CD4-positive, alpha-beta T cell treated with Interleukin-17A for 4 hours (primary cell): ENCODE measurements around the gene DCTN1.

Experiments
- DNase-seq: peaks from one replicate; pipeline ENCODE4 v3.0.0-alpha.2; 2020; ENCODE audit warnings: mixed read lengths

The DCTN1 gene

DNA sequence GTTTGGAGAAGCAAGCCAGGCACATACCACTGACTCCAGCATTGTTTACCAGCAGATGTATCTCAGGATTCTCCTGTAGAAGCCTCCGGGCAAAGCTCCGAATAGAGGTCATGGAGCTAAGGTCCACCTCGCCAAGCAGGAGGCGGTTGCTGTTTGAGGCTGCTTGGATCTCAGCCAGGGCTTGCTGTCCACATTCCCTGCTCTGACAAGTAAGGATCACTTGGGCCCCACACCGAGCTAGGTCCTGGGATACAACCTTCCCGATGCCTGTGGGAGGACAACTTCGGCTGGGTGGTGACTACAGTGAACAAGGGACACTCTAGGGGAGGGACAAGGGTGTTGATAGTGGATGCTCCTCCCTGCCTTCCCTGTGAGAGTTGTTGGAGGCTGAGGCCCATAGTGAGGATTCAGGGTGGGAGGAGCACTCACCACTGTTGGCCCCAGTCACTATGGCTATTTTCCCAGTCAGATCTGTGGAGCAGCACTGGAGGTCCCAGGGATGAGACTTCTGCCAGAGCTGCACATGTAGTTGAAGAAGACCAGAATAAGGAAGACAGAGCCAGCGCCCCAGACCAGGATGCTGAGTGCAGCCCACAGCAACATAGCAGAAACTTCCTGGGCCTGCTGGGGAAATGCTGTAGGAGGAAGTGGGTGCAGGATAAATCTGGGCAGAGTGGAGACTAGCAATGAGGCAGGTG is 33.0 kb upstream of the DCTN1 start:
- DNase-seq, result no peak

DNA sequence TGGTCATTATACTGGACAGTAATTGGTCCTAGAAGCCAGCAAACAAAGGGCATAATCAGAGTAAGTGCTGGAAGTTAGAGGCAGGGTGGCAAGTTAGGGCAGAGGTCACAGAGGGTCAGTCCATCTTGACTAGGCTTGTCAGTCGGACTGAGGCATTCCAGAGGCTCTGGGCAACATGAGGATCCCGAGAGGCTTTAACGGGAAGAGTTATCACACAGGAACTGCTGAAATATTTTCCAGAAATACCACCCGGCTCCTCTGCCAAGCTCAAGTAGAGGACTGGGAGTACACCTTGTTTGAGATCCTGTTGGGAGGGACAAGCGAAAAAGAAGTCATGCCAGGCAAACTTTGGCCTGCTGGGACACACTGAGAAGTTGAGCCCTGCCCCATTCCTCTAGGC is 27.6 kb upstream of the DCTN1 start:
- DNase-seq, result no peak

DNA sequence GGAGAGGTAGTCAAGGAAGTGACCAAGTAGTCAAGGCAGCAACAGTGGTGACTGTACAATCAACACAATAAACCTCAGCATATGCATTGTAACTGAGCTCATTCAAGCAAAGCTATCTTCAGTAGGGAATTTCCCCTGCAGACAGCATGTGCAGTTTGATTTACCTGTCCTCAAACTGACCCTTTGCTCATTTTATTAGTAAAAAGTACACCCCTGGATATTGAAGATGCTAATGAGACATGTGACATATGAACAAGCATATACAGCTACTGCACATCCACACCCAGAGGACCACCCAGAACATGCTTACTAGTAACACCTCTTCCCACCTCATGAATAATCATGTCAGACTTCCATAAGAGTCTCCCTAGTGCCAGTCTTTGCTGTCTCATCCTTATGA is 25.9 kb upstream of the DCTN1 start:
- DNase-seq, result no peak

DNA sequence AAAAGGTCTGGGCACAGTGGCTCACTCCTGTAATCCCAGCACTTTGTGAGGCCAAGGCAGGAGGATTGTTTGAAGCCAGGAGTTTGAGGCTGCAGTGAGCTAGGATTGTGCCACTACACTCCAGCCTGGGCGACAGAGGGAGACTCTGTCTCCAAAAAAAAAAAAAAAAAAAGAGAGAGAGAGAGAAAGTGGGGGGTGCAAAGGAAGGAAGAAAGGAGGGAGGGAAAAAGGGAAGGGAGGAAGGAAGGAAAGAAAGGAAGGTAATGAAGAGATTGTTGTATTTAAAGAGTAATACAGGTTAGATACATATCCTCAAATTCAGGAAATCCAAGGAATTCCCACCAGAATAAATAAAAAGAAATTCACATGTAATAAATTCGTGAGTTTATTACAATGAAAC is 21.8 kb upstream of the DCTN1 start:
- no peak for DNase-seq

DNA sequence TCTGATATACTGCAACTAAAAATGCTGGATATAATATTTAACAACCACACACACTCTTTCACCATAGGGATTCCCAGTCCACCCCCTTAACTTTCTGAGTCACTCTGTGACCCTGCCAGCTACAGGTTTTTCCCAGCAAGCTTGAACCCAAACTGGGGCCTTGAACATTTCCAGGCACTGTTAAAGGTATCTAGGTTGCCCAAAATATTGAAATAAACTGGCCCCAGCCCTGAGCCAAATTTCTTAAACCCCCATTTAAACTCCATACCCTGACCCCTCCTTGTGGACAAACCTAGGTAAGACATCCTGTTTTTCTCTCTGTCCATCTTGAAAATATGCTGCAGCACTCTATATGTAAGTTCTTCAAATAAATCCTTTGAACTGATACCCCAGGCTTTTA is 19.7 kb upstream of the DCTN1 start:
- no peak for DNase-seq

DNA sequence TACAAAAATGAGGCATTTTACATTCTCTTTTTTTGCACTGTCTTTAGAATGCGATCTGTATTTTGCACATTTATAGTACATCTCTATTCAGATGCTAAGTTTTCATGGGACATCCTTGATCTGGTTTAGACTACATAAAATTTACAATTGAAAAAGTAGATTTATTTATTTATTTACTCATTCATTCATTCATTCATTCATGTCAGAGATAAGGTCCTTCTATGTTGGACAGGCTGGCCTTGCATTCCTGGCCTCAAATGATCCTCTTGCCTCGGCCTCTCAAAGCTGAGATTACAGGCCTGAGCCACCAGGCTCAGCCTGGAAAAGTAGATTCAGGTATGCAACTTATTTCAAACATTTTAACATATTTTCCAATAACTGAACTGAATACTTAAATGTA is 16.0 kb upstream of the DCTN1 start:
- DNase-seq, result no peak

DNA sequence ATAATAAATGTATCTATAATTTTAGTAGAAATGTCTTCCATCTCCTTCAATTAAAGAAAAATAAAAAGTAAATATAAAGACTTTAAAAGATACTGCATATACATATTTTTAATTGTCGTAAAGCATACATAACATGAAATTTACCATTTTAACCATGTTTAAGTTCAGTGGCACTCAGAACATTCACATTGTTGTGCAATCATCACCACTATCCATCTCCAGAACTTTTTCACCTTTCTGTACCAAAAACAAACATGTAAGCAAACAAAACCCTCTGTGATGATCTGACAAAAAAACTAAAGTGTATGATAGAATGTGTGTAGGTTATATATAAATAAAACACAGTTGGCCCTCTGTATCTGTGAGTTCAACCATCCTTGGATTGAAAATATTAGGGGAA is 13.4 kb upstream of the DCTN1 start:
- no peak for DNase-seq

DNA sequence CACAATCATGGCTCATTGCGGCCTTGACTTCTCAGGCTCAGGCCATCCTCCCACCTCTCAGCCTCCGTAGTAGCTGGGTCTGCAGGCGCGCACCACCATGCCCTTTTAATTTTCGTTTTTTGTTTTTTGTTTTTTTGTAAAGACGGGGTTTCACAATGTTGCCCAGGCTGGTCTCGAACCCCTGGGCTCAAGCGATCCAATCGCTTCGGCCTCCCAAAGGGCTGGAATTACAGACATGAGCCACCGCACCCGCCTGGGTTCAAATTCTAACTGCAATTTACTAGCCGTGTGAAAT is 12.3 kb upstream of the DCTN1 start:
- no peak for DNase-seq

DNA sequence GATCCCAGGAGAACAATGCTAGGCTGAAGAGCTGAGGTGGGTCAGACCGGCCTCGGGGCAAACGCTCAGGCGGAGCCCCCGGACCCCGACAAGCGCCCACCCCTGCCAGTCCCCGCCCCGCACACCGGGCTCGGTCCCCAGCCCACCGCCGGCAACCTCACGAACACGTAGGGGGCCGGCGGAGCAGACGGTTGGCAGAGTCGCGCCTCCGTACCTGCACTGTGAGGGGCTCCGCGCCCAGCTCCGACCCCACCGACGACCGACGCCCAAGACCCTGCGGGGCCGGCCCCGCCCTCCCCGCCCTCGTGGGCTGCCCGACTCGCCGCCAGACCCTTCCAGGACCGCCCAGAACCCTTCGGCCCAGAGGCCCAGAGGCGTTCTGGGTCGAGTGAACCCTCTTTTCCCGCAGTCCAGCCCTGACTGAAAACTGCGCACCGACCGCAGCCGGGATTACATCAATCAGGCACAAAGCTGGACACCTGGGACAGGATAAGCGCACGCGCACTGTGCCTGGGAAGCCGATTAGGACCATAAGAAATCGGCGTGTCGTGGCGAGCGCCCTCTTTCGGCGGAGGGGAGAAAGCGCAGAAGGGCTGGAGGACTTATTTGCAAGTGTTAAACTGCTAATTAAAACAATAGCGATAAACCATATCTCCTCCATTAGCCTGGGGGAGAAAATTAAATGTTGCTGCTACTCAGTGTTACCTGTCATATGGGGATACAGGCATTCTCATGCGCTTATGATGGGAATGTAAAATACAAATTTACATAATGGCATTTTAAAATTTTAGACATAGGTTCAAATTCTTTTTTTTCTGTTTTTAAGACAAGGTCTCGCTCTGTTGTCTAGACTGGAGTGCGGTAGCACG is 11.7 kb upstream of the DCTN1 start:
- DNase-seq, result peak; percentile 98

DNA sequence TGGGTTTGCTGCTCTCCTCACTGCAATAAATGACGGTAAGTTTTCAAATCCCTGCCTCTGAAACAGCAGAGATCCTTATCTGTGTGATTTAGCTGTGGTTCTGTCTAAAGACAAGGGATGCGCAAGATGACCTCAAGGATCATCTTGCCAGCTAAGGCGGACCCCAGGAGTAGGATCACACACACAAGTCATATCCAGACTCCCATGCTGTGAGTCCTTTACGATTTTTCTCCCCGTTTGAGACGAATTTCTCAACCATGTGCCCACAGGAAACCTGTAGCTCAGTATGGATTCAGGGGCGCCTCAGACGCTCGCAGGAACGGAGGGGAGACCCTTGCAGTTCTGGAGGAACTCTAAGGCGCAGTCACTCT is 11.1 kb upstream of the DCTN1 start:
- no peak for DNase-seq

DNA sequence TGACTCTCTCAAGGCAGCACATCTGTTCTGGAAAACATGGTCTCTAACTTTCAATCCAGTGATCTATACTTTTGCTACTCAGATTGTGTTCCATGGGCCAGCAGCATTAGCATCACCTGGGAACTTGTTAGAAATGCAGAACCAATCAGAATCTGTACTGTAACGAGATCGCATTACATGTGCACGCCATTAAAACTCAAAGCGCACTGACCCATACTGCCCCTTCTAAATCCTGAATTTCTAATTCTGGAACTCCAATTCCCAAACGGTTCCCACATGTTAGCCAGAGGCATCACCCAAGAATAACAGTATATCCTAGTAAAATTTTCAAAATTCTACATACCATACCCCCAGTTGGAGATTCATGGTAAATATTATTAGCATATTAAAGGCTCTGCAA is 10.5 kb upstream of the DCTN1 start:
- DNase-seq, result no peak

DNA sequence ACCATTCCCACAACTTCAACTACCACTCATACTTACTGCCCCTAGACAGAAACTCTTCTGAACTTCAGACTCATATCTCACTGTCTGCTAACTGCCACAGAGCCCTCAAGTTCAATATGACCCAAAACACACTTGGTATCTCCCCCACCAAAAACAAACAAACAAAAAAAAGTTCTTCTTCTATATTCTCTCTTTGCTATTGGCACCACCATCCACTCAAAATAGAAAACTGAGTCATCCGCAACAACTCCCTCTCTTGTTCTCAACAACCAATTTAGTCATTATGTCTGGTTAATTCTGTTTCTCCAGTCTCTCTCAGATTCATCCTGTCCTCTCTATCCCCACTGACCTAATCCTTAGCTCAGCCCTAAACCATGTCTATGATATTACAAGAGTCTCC is 7.2 kb upstream of the DCTN1 start:
- no peak for DNase-seq

DNA sequence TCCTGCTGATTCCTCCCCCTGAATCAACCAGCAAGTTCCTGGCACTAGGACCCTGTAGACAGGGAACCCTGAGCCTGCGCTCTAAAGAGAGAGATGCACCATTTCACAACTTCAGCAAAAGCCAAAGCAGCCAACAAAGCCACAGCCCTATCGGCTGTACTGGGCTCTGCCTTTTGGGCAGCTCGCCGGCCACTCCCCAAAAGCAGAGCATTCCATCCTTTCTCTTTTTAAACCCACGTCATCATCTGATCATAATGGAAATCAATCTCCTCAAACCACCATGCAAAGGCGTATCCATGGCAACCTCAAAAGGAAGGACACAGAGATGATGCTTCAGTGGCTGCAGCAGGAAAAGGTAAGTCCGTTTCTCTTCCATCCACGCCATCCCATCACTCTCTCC is 5.3 kb upstream of the DCTN1 start:
- no peak for DNase-seq

DNA sequence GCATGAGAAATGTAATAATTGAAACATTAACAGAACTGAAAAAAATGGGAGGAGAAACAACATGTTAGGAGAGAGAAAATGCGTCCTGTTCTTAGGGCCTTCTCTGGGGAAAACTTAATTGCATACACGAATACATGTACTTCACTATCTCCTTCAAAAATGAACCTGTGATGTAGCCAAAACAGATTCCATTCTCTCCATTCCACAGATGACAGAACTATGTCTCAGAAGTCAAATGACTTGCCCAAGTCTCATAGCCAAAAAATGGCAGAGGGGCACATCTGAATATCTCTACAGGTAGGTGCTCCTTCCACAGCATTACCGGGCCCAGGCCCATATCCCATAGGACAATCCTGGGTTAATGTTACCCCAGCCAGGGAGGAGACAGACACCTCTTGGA is 3.9 kb upstream of the DCTN1 start:
- no peak for DNase-seq

DNA sequence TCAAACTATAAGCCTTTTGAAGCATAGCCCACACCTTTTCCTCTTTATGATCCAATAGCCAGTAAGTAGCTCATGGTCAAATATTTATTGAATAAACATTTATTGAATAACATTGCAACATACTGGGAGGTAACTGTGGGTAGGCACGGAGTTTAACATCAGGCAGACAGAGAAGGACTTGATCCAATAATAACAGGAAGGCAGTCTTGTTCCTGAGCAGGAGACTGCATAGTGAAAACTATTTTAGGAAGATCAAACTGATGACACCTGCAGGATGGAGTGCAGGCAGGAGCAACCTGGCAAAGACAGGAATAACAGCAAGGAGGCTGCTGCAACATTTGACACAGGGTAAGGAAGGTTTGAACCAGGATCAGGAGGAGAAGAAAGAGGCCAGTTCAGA is 3.1 kb upstream of the DCTN1 start:
- DNase-seq, result no peak

DNA sequence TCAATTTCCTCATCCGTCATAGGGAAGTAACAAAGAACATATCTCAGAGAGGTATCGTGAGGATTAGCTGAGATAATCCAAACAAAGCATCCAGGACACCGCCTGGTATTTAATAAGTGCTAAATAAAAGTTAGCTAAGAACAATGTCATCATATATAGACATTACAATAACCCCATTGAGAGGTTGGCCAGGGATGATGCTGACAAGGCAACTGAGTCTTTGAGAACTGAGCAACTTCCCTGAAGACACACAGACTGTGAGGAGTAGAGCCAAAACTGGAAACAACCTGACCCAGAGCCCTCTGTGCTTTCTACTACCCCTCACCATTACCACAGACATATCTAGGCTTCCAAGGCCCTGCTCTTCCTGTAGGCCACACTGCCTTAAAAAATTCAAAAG is 1.6 kb upstream of the DCTN1 start:
- no peak for DNase-seq

DNA sequence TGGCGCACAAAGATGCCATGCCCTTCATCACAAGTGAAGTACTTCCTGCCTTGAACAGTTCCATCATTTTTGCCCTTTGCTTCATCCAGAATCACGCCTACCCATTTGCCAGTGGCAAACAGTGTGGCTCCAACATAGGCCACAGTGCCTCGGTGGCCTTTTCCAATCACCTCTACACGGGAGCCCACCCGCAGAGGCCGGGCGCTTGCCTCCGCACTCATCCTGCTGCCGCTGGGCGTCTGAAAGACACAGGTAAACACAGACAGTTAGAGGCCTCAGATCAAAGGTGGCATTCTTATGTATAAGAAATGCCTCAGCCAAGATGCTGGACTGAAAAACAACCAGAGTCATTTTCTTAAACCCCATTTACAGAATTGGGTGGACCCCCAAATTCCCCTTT is 2.1 kb downstream of the DCTN1 start:
- no peak for DNase-seq

DNA sequence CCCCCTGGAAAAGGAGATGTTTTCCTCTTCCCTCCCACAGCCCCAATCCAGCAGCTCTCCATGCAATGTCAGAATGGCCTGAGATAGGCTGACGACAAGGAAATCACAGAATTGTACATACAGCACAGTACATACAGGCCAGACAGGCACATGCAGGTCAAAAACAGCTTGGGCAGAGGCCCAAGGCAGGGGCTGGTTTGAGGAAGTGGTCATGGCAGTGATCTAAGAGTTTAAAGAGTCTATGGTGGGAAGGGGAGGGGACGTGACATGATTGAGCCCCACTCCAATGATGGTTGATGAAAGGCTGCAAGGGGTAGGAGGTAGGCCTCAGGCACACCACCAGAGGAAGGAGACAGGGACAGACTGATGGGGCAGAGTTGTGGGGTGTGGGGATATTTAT is 4.3 kb downstream of the DCTN1 start:
- DNase-seq, result no peak

DNA sequence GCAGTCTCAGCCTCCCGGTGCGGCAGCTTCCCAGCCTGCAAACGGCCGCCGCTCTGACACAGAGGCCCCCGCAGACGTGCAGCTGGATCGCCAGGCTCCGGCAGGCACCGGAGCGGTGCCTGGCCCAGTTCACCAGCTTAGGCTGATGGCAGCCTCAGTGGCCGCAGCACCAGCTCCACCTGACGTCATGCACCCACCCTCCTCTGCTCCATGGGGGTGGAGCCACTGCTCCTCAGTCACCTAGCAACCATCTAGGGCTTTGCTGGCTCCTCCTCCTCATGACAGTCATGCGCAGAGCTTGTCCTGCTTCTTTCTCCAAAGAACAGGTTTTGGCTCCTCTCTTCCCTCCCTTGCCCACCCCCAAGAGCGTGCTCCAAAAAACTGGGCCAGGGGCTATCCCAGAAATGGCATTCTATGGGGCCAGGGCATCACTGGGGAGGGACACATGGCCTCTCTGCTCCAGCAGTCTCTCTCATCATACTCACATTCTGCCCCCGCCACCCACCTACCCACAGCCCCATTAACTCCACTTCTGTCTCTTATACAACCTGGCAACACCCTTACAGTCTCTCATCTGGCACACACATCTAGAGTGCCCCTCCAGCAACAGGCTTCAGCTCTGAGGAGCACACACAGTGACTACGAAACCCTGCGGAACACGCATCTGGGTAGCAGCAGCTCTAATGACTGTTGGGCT is 5.5 kb downstream of the DCTN1 start:
- DNase-seq, result no peak

DNA sequence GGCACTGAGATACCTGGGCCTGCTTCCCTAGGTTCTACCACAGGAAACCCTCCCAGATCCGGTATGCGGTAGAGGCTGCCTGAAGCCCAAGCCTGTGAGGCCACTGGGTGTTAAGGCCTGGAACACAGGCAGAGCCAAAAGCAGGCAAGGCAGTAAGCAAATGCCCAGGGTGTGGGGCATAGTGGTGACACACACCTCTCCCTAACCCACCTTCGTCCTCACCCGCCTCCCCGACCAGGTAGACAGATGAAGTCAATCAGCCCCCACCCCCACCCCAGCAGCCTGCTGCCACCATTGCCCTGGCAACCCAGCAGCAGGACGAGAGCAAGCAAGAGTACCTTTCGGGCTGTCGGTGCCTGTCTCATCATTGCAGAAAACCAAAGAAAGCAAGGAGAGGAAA is 6.1 kb downstream of the DCTN1 start:
- DNase-seq, result no peak

DNA sequence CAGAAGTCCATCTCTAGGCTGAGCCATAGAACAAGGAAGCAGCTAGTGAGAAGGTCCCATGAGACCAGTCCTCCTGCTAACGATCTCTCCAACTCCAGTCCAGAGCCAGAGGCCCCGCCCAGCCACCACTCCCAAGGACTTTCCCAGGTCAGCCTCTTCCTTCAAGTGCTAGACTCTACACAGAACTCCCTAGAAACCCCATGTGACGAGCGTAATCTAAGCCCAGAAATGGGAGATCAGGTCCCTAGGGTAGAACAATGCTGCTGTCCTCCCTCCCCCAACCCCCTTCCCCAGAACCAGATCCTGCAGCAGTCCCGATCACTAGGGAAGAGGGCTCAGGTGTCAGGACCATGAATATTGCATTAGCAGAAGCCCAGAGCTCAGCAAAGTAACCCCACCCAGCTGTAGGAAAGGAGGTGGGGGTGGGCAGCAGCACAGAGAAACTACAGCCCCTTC is 6.9 kb downstream of the DCTN1 start:
- DNase-seq, result no peak

DNA sequence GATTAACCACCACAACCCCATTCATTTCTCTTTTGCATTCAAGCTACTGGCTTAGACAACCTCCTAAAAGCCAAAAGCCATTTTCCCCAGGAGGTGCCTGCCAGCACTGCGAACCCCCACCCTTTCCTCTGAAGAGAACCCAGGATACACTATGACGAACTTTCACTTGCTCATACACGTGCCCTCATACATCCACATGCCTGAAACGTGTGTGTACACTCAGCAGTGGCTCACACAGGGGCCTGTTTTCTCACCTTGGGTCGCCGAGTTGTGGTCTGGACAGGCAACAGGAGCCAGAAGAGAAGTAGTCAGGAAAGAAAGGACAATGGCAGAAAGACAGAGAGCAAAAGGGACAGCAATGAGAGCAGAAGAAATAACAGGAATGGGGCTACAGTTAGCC is 7.4 kb downstream of the DCTN1 start:
- no peak for DNase-seq

DNA sequence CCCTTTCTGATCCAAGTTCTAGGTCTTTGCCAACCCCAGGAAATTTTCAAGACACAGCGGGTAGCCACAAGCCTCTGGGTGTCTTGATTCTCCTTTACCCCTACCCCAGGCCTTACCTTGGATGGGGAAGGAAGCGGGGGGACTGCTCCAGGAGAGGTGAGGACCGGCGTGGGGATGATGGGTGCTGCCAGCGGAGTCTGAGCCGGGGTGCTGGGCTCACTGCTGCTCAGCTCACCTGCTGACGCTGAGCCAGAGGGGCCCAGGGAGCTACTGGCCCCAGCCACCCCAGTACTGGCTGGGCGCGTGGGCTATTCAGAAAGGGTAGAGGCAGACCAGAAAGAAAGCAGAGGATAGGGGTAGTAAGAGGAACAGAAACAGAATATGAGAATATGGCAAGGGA is 8.7 kb downstream of the DCTN1 start:
- no peak for DNase-seq

DNA sequence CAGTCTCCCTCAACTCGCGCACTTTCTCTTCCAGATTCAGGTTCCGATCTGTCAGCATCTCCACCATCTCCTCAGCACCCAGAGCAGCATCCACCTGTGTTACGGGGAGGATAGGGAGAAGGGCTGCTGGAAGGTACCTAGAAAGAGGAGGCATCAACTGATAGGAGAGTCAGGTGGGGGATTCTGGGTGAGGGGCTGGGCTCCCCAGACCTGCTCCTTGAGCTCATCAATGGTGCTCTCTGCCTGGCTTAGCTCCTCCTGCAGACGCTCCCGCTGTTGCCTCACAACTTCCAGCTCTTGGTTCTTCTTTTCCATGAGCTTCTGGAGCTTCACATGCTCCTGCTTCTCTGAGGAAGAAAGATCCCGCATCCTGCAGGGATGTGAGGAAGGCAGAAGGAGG is 10.1 kb downstream of the DCTN1 start:
- no peak for DNase-seq
